KOPT-K1 (cell line): ENCODE data around the gene ADCY5.

Experiments used
- H3K27ac ChIP-seq: fragments of 200-600 bp; sonication (generic); 2 replicates; pipeline ENCODE4 v1.5.1; 2016; ENCODE audit warnings: antibody characterized with exemption, mild to moderate bottlenecking, low read depth, low read length; ENCODE audit not compliant: poor library complexity, severe bottlenecking
- H3K36me3 ChIP-seq: fragments of 200-600 bp; sonication (generic); 2 replicates; pipeline ENCODE4 v1.5.1; 2017; ENCODE audit warnings: antibody characterized with exemption, mild to moderate bottlenecking, low read length, moderate library complexity; ENCODE audit not compliant: insufficient read depth
- H3K9me3 ChIP-seq: fragments of 200-600 bp; sonication (generic); 2 replicates; pipeline ENCODE4 v1.5.1; 2017; ENCODE audit warnings: antibody characterized with exemption, low read length, mild to moderate bottlenecking; ENCODE audit not compliant: insufficient read depth, poor library complexity, severe bottlenecking

ADCY5 gene

DNA sequence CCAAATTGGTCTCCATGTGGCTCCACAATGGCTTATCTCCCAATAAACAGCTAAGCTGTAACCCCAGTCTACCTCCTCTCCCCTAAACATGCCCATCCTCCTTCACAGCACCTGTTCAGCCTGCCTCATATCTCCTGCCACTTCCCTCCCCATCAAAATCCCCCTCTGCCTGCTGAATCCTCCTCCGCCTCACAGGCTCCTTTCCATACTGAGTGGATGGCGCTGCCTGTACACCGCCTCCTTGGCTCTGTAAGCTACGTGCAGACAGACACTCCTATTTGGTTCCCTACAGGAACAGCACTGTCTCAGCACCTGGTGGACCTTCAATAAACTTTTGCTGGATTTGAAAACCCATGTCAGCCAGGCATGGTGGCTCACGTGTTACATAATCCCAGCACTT is 53.7 kb downstream of the ADCY5 start:
- H3K27ac ChIP-seq, result no peak overlapping the region
- no peaks in the 10 kb centered on the region for H3K9me3 ChIP-seq
- no peaks in the 10 kb centered on the region for H3K36me3 ChIP-seq

DNA sequence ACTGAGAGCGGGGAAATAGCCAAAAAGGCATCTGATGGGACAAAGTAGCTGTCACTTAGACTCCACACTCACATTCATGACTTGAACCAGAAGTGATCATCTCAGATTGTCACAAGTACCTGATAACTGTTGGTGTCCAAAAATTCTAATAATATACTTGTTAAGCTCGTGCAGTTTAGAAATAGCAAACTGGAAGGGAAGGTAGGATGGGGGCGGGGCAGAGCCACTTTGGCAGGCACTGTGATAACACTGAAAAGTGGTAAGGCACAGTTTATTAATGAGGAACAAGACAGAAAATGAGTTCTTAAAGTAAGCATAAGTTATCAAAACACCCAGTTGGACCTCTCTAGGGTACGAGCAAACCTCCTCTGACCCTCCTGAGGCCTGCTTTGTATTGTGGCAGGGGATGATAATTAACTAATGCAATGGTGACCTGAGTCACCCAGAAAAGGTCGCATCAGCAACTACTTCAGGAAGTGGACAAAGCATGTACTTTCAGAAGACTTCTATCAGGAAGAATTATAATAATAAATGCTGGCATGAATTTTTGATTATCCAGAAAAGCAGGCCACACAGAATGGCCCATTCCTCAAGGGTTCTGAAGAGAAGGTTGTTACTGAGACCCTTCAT is 54.4 kb downstream of the ADCY5 start:
- H3K9me3 ChIP-seq, result no peaks in the 10 kb centered on the region
- H3K27ac ChIP-seq, result no peak overlapping the region
- no peaks in the 10 kb centered on the region for H3K36me3 ChIP-seq

DNA sequence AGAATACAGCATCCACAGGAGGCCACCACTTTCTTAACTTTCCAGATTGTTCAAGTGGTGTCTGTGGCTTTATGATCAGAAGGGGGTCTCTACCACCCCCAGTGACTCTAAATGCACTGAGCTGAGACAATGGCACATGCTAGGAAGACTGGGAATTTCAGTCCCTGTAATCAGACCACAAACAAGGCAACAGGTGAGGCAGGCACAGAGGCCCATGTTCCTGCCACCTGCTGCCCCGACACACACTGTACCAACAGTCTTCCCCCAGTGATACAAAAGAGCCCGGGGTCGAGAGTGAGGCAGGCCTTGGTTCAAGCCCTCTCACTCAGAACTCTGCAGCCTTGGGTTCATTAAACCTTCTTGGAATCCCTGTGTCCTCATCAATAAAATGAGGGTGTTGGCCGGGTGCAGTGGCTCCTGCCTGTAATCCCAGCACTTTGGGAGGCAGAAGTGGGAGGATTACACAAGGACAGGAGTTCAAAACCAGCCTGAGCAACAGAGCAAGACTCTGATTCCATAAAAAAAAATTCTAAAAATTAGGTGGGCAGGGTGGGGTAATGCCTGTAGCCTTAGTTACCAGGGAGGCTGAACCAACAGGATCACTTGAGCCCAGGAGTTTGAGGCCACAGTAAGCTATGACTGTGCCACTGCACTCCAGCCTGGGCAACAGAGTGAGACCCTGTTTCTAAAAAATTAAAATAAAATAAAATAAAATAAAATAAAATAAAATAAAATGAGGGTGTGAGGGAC is 55.8 kb downstream of the ADCY5 start:
- Histone ChIP-seq H3K9me3 (no peaks in the 10 kb centered on the region), H3K36me3 (no peaks in the 10 kb centered on the region), H3K27ac (no peak overlapping the region)

DNA sequence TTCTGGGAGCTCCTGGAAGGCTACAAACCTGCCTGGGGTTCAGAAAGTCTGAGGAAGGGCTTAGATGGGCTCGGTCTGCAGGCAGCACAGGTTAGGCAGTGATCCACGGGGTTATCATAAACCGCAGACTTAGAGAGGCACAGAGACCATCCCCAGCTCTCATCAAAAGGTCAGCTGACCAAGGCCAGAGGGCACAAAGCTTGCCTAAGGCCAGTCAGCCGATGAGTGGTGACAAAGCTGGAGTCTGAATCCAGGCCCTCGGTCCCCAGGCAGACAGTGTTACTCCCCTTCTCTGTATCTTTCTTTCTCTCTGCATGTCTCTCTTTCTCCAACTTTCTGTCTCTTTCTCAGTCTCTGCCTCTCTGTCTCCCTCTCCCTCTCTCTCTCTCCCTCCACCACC is 56.5 kb downstream of the ADCY5 start:
- no peaks in the 10 kb centered on the region for H3K9me3 ChIP-seq
- no peak overlapping the region for H3K27ac ChIP-seq
- H3K36me3 ChIP-seq, result no peaks in the 10 kb centered on the region

DNA sequence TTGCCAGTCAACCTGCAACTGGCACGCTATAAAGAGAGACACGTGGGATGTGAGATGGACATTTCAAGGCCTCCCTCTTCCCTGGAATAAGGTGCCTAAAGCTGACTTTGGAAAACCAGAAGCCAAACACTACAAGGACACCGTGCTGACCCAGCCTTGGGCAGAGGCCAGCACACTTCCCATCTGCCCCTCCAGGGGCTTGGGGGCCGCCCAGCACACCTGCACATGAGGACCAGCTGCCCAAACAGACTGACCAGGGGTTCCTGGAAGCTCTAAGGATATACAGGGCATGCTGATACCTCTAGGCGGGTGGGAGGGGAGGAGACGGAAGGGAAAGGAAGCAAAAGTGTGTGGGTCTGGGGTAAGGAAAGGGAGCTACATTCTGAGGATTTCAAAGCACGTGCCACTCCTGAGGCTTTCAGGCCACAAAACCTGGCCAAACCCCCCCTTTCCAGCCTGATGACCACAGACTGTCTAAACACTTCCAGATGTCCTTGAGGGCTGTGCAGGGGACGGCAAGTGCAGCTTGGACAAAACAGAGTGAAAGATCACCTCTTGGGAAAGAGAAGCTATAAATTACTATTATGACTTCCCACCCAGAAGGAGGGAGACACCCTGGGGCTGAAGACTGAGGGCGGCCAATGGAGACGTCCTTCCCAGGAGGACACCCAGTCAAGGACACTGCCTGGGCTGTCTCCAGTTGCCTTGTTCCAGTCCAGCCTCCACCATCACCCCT is 57.9 kb downstream of the ADCY5 start:
- Histone ChIP-seq H3K36me3 (no peaks in the 10 kb centered on the region), H3K9me3 (no peaks in the 10 kb centered on the region), H3K27ac (no peak overlapping the region)

DNA sequence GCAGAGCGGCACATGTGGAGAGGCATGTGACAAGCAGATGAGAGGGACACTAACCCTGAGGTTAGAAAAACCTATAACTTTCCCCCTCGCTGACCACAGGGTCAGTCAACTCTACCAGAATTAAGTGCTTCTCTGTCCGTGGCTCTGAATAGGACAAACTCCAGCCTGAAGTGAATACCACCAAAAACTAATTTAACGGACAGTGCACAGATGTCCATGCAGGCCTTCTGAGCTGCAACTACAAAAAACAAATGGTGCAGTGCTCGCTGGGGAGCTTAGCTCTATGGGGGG is 59.3 kb downstream of the ADCY5 start:
- no peaks in the 10 kb centered on the region for H3K36me3 ChIP-seq

DNA sequence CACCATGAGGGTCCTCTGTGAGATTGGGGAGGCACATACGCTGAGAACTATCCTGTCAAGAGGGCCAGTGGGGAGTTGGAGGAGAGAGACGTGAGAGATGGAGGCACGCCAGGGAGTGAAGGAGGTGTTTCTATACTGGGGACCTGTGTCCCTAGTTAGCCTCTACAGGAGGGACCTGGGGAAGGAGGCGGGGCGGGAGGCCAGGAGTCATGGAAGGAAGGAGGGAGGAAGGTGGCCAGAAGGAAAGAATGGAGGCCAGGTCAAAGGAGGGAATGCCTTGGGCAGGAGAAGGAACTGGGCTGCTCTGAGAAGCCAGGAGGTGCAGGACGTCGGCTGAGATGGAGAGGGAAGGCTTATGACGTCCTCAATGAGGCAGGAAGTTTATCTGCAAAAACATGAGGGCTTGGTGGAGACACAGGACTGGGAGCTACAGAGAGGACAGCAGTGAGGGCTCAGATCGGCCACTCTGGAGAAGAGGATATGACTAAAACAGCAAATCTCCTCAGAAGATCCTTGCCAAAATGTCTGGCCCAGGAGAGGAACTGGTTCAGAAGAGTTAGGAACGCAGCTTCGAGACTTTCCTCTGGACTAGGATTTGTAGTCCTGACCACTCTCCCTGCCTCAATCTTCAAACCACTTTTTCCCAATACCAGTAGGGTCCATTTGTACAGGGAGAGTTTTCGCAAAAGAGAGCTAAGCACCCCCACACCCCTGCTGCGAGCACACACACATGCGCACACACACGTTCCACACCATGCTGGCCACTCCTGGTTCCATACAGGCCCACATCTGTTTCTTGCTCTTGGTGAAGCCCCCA is 59.9 kb downstream of the ADCY5 start:
- H3K27ac ChIP-seq, result no peak overlapping the region

More for the DNA sequence above, 59.3 kb downstream of the ADCY5 start:
- no peaks in the 10 kb centered on the region for H3K9me3 ChIP-seq
- H3K27ac ChIP-seq, result no peak overlapping the region

DNA sequence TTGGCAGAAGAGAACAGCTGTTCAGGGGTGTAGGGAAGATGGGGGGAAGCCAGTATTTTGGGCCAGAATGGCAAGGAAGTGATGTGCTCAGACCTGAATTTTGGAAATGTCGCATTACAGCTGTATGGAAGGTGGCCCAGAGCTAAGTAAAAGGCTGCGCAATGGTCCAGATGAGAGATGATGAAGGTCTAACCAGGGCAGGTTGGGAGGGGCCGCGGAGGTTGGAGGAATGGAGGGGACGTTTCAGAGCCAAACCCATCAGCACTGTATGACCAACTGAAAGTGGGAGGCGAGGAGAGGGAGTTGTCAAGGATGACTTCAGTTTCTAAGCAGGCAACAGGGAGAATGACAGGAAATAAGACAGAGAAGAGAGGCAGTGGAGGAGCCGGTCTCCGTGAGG is 60.8 kb downstream of the ADCY5 start:
- Histone ChIP-seq H3K9me3 (no peaks in the 10 kb centered on the region), H3K27ac (no peak overlapping the region), H3K36me3 (no peaks in the 10 kb centered on the region)

More for the DNA sequence above, 59.9 kb downstream of the ADCY5 start:
- Histone ChIP-seq H3K36me3 (no peaks in the 10 kb centered on the region), H3K9me3 (no peaks in the 10 kb centered on the region)

DNA sequence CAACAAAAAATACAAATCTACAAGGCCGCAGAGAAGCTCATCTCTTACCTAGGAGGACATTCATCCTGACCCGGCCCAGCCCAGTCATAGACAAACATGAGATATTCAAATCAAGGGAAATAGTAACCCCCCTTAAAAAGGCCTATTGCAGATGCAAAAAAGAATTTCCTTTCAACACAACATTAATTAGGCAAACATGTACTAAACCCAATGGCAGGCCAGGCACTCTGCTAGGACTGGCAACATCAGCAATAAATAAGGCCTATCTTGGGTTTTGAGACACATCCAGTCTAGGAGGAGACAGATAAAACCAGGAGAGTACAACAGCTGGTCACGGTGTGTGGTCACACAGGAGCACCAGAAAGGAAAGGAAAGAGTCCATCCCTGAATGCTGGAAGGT is 61.4 kb downstream of the ADCY5 start:
- Histone ChIP-seq H3K9me3 (no peaks in the 10 kb centered on the region), H3K36me3 (no peaks in the 10 kb centered on the region), H3K27ac (no peak overlapping the region)

DNA sequence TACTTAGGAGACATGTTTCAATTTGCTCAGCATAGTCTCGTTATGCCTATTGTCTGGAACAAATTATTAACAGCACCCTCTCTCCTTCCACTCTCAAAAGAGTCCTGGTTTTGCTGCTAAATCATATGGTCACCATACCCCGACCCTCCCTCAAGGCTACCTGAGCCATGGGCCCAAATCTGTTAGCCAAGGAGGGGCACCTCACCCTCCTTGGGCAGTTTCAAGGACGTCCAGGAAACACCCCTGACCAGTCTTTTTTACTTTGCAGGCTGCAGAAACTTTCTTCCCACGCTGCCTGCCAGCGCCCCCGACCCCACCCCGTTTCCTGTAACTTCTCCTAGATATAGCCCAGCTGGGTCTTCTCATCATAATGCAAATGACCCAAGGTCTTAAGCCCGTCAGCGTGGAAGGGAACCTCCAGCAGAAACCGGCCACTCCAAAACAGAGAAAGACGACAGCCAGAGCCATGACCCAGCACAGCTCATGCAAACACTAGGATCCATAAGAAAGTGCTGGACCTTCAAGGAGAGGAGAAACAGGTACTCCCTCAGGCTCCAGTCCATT is 62.3 kb downstream of the ADCY5 start:
- H3K36me3 ChIP-seq, result no peaks in the 10 kb centered on the region
- no peaks in the 10 kb centered on the region for H3K9me3 ChIP-seq
- no peak overlapping the region for H3K27ac ChIP-seq

DNA sequence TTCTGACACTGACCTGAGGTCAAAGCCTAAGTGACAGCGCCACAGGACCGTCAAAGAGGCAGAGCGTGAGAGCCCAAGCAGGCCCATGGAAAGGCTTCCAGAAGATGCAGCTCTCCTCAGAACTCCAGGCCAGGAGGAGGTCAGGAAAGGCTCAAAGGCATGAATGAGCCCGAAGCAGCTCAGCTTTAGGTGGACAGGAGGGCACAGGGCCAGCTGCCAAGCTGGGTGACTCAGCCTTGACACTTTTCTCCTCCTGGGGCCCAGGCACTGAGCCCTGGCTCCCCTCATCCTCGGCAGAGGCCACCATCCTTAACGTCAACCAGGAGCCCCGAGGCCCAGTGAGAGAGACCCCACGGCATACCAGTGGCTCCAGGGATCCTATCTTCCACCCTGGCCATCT is 62.9 kb downstream of the ADCY5 start:
- Histone ChIP-seq H3K27ac (no peak overlapping the region), H3K36me3 (no peaks in the 10 kb centered on the region), H3K9me3 (no peaks in the 10 kb centered on the region)

DNA sequence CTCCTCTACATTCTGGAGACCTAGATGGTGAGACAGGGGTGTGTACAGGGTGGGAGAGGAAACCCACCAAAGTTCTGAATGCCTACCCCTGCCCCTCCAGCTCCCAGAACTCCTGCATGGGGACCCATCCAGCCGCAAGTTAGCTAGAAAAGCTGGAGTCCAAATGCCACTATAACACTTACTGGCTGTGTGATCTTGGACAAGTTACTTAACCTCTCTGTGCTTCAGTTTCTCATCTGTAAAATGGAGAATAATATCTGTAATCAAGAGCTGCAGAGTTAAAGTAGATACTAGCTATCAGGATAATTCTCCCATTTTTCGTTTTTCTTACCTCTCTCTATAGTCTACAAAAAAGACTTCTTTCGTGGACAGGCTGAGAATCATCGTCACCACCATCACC is 63.4 kb downstream of the ADCY5 start:
- H3K27ac ChIP-seq, result no peak overlapping the region
- H3K9me3 ChIP-seq, result no peaks in the 10 kb centered on the region
- H3K36me3 ChIP-seq, result no peaks in the 10 kb centered on the region

DNA sequence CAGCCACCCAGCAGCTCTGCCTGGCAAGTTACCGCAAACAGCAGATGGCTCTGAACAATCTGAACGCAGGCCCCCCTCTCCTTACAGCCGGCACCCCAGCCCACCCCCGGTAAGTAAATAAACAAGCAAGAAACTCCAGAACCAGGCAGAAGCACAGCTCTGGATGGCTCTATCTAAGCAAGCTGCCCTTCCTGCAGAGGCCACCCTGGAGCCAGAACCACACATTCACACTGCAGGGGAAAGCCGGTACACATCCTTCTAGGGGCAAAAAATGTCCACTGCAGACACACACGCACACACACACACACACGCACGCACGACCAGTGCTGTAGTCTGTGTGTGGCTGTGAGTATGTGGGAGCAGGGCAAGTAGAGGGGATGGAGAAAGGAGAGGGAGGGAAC is 63.9 kb downstream of the ADCY5 start:
- H3K36me3 ChIP-seq, result no peaks in the 10 kb centered on the region
- H3K9me3 ChIP-seq, result no peaks in the 10 kb centered on the region
- H3K27ac ChIP-seq, result no peak overlapping the region

DNA sequence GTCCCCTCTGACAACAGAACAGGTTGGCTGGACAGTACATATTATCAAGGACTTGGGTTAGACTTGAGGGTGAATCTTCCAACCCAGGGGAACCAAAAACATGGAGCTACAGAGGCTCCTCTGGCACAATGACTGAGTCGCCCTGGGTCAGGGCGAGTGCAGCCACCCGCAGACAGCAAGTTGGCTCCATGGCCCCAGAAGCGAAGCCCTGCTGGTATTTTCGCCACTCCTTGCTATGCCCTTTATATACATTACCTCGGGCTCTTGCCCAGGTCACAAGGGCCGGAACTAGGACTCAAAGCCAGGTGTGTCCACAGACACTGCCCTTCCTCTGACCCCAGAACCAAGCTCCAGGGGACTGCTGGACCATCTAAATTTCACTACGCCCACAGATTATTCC is 64.6 kb downstream of the ADCY5 start:
- H3K9me3 ChIP-seq, result no peaks in the 10 kb centered on the region
- H3K27ac ChIP-seq, result no peak overlapping the region
- H3K36me3 ChIP-seq, result no peaks in the 10 kb centered on the region
